Measurements from ENCODE around the gene TLL1.

The TLL1 gene

DNA sequence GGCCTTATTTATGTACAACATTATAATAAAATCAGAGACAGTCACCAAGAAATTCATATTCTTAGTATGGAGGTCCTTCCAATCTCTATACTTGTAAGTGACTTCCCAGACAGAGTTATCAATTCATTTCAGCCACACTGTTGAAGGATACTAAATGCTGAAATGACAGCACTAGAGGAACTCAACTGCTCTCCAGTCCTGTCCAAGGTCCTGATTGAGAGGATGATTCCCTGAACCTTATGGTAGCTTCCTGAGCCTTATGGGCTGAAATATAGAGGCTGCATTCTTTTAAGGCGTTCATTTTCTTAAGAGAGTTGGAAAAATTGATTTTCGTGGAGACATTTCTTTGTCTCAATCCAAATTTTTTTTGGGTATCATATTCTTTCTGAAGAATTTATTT, 205.9 kb downstream of the TLL1 start:
- Histone ChIP-seq H3K4me2 (ENCODE audit: low read length) (no peak overlapping the region), H3K9ac (ENCODE audit: low read length) (no peak overlapping the region), H3K9me3 (ENCODE audit: insufficient read depth, low read length) (no peaks in the 10 kb centered on the region), H3K4me3 (ENCODE audit: low read length) (no peak overlapping the region), H4K20me1 (ENCODE audit: insufficient read depth, low read length) (no peaks in the 10 kb centered on the region), H3K36me3 (replicated peaks; ENCODE audit: low read depth, low read length) (no peaks in the 10 kb centered on the region), H3K79me2 (ENCODE audit: low read length) (no peaks in the 10 kb centered on the region), H3K4me1 (ENCODE audit: low read length) (no peaks in the 10 kb centered on the region), H2AFZ (ENCODE audit: low read depth, low read length) (no peak overlapping the region), H3K27ac (ENCODE audit: low read length) (no peak overlapping the region), H3K27me3 (ENCODE audit: low read depth, low read length) (no peaks in the 10 kb centered on the region)
- TF ChIP-seq EZH2phosphoT487 (IDR thresholded peaks at IDR 0.05; ENCODE audit: low read depth) = no peak
- no peak for TF ChIP-seq CTCF (IDR thresholded peaks at IDR 0.05; ENCODE audit: low read depth, low read length)

GRCh38 chr4:166087569-166087968, 214.5 kb downstream of the TLL1 start:
- TF ChIP-seq CTCF (IDR thresholded peaks at IDR 0.05; ENCODE audit: low read depth, low read length) (no peak), EZH2phosphoT487 (IDR thresholded peaks at IDR 0.05; ENCODE audit: low read depth) (no peak)

DNA sequence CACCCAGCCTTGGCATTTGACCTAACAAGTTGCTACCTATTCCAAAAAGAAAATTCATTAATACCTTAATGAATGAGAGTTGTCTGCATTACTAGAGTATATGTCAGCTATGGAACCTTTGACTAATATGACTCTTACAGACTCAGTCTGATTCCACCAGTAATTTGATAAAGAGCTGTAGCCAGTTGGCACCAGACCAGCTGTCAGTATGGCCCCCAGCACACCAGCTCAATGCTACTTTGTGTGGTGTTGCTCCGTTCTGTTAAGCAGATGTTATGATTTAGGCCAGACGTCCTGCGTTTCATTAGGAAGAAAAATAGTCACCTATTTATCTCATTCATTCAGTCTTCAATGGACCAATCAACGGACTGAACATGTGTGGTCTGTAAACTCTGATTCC, 215.5 kb downstream of the TLL1 start:
- H3K4me1 ChIP-seq (ENCODE audit: low read length) = peaks cover 4% of the 10 kb centered on the region; the same call in 1 of the 2 replicates
- no peaks in the 10 kb centered on the region for H3K36me3 ChIP-seq (replicated peaks; ENCODE audit: low read depth, low read length)
- H3K27me3 ChIP-seq (ENCODE audit: low read depth, low read length) = no peaks in the 10 kb centered on the region
- H3K4me3 ChIP-seq (ENCODE audit: low read length) = no peak overlapping the region
- no peaks in the 10 kb centered on the region for H3K9me3 ChIP-seq (ENCODE audit: insufficient read depth, low read length)
- H4K20me1 ChIP-seq (ENCODE audit: insufficient read depth, low read length) = no peaks in the 10 kb centered on the region
- H3K79me2 ChIP-seq (ENCODE audit: low read length) = no peaks in the 10 kb centered on the region
- TF ChIP-seq CTCF (IDR thresholded peaks at IDR 0.05; ENCODE audit: low read depth, low read length) (no peak), EZH2phosphoT487 (IDR thresholded peaks at IDR 0.05; ENCODE audit: low read depth) (no peak)
- H2AFZ ChIP-seq (ENCODE audit: low read depth, low read length) = no peak overlapping the region
- H3K9ac ChIP-seq (ENCODE audit: low read length) = no peak overlapping the region
- no peak overlapping the region for H3K27ac ChIP-seq (ENCODE audit: low read length)
- H3K4me2 ChIP-seq (ENCODE audit: low read length) = no peak overlapping the region

More at GRCh38 chr4:166087569-166087968, 214.5 kb downstream of the TLL1 start:
- Histone ChIP-seq H3K27me3 (ENCODE audit: low read depth, low read length) (no peaks in the 10 kb centered on the region), H4K20me1 (ENCODE audit: insufficient read depth, low read length) (no peaks in the 10 kb centered on the region), H3K4me3 (ENCODE audit: low read length) (no peak overlapping the region), H3K9ac (ENCODE audit: low read length) (no peak overlapping the region), H3K4me2 (ENCODE audit: low read length) (no peak overlapping the region), H3K4me1 (ENCODE audit: low read length) (peaks cover under 1% of the 10 kb centered on the region; the same call in 1 of the 2 replicates), H3K36me3 (replicated peaks; ENCODE audit: low read depth, low read length) (no peaks in the 10 kb centered on the region), H3K27ac (ENCODE audit: low read length) (no peak overlapping the region), H2AFZ (ENCODE audit: low read depth, low read length) (0 out of 2 replicates have a peak overlapping the region, but pooled peaks have one; percentile 7), H3K9me3 (ENCODE audit: insufficient read depth, low read length) (no peaks in the 10 kb centered on the region), H3K79me2 (ENCODE audit: low read length) (no peaks in the 10 kb centered on the region)

- Histone ChIP-seq H3K4me1 (ENCODE audit: low read length) (peaks cover 17% of the 10 kb centered on the region), H4K20me1 (ENCODE audit: insufficient read depth, low read length) (no peaks in the 10 kb centered on the region), H3K9ac (ENCODE audit: low read length) (no peak overlapping the region), H3K9me3 (ENCODE audit: insufficient read depth, low read length) (no peaks in the 10 kb centered on the region), H2AFZ (ENCODE audit: low read depth, low read length) (no peak overlapping the region), H3K4me2 (ENCODE audit: low read length) (no peak overlapping the region), H3K4me3 (ENCODE audit: low read length) (no peak overlapping the region), H3K27me3 (ENCODE audit: low read depth, low read length) (no peaks in the 10 kb centered on the region), H3K36me3 (replicated peaks; ENCODE audit: low read depth, low read length) (no peaks in the 10 kb centered on the region), H3K27ac (ENCODE audit: low read length) (no peak overlapping the region), H3K79me2 (ENCODE audit: low read length) (no peaks in the 10 kb centered on the region)
- TF ChIP-seq CTCF (IDR thresholded peaks at IDR 0.05; ENCODE audit: low read depth, low read length) = no peak
- TF ChIP-seq EZH2phosphoT487 (IDR thresholded peaks at IDR 0.05; ENCODE audit: low read depth) = no peak
Measured at GRCh38 chr4:166091146-166091545, 218.1 kb downstream of the TLL1 start.
